Effector CD4-positive, alpha-beta T cell (primary cell): ENCODE measurements around the gene NSG1.
"Not testable (repeated sequence)": the region's sequence is repeated elsewhere in the genome, so short reads cannot be mapped to it uniquely, and the experiment has no call there.

Source experiments
- DNase-seq: peaks from one replicate; pipeline ENCODE4 v3.0.0-alpha.2; 2020
- total RNA-seq: gene quantifications from one replicate; lab custom pipeline; 2026; lab: John Stamatoyannopoulos, UW

The NSG1 gene
- 1.1 reads per million for total RNA-seq

GRCh38 chr4:4386736-4387392 lies at the start of gene NSG1:
Gene NSG1, plus strand, starts transcription at chr4:4387102. Its CDS starts 528 bp downstream, at chr4:4387630.
- no peak for DNase-seq

- DNase-seq, result no peak
These were observed 48.5 kb upstream of the NSG1 start for GRCh38 chr4:4338210-4339001.

- DNase-seq, result no peak
These were observed 47.3 kb upstream of the NSG1 start for GRCh38 chr4:4339504-4340085.

- DNase-seq, result no peak
These were observed 44.8 kb upstream of the NSG1 start for GRCh38 chr4:4341861-4342650.

GRCh38 chr4:4343038-4343437 lies 43.9 kb upstream of the NSG1 start:
- DNase-seq, result no peak

GRCh38 chr4:4344915-4345527 lies 41.9 kb upstream of the NSG1 start:
- no peak for DNase-seq

- DNase-seq, result no peak
These were observed 39.3 kb upstream of the NSG1 start for GRCh38 chr4:4347585-4347984.

- DNase-seq, result not testable (repeated sequence)
These were observed 38.3 kb upstream of the NSG1 start for GRCh38 chr4:4348585-4348984.

GRCh38 chr4:4349867-4350266 lies 37.0 kb upstream of the NSG1 start:
- DNase-seq, result no peak

GRCh38 chr4:4350909-4351308 lies 36.0 kb upstream of the NSG1 start:
- no peak for DNase-seq

- DNase-seq, result no peak
These were observed 31.6 kb upstream of the NSG1 start for GRCh38 chr4:4355302-4355701.

- no peak for DNase-seq
These were observed 30.5 kb upstream of the NSG1 start for GRCh38 chr4:4356106-4357041.

GRCh38 chr4:4358093-4358854 lies 28.6 kb upstream of the NSG1 start:
- no peak for DNase-seq

GRCh38 chr4:4361883-4362282 lies 25.0 kb upstream of the NSG1 start:
- no peak for DNase-seq

- DNase-seq, result no peak
These were observed 23.8 kb upstream of the NSG1 start for GRCh38 chr4:4362991-4363697.

- DNase-seq, result no peak
These were observed 22.8 kb upstream of the NSG1 start for GRCh38 chr4:4364061-4364460.

- DNase-seq, result no peak
These were observed 22.3 kb upstream of the NSG1 start for GRCh38 chr4:4364486-4365208.

- DNase-seq, result no peak
These were observed 17.9 kb upstream of the NSG1 start for GRCh38 chr4:4368809-4369580.
